ENCODE results near the gene ZNF142. TPM values are rescaled to one million over a fixed set of nuclear protein-coding genes. Genes with fewer than 3 reads are reported as not detected.

ZNF142 gene
- total and polyA plus RNA-seq, 12 donors, result 4.4 to 29.5 (median 22.0) TPM

DNA sequence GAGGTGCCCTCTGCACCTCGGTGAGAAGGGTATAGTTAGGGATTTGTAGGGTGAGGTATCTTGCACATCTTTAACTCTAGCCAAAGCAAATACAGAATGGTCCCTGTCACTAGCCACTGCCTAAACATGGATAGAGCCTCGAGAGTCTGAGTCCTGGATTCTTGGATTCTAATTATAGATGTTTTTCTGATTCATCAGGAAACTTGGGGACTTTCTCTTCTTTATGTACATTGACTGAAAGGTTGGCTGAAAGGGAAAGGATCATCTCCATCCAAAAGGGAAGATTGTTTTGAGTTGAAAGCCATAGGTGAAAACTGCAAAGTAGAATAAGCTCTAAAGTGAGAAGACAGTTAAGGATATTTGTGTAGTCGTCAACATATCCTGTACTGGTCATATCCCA lies 20.6 kb upstream of the ZNF142 start:
- no peaks in the 10 kb centered on the region for H3K27me3 ChIP-seq
- intact Hi-C loops (cut with DNase I), result no loop called here
- ATAC-seq, result no peak
- 75 to 89% methylated on average over 3 of the region's 3 CpGs for WGBS, 2 donors
- no peak overlapping the region for H3K4me3 ChIP-seq
- DNase-seq, result no peak
- no peak overlapping the region for H3K27ac ChIP-seq
- H3K36me3 ChIP-seq, result peaks cover 0 to 90% (median 6%) of the 10 kb centered on the region in 9 donors
- peaks cover 0 to 10% (median 0%) of the 10 kb centered on the region in 9 donors for H3K4me1 ChIP-seq
- TF ChIP-seq, protein P1, sequence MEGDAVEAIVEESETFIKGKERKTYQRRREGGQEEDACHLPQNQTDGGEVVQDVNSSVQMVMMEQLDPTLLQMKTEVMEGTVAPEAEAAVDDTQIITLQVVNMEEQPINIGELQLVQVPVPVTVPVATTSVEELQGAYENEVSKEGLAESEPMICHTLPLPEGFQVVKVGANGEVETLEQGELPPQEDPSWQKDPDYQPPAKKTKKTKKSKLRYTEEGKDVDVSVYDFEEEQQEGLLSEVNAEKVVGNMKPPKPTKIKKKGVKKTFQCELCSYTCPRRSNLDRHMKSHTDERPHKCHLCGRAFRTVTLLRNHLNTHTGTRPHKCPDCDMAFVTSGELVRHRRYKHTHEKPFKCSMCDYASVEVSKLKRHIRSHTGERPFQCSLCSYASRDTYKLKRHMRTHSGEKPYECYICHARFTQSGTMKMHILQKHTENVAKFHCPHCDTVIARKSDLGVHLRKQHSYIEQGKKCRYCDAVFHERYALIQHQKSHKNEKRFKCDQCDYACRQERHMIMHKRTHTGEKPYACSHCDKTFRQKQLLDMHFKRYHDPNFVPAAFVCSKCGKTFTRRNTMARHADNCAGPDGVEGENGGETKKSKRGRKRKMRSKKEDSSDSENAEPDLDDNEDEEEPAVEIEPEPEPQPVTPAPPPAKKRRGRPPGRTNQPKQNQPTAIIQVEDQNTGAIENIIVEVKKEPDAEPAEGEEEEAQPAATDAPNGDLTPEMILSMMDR (IDR thresholded peaks at IDR 0.05), result no peak
- no peaks in the 10 kb centered on the region for H3K9me3 ChIP-seq

DNA sequence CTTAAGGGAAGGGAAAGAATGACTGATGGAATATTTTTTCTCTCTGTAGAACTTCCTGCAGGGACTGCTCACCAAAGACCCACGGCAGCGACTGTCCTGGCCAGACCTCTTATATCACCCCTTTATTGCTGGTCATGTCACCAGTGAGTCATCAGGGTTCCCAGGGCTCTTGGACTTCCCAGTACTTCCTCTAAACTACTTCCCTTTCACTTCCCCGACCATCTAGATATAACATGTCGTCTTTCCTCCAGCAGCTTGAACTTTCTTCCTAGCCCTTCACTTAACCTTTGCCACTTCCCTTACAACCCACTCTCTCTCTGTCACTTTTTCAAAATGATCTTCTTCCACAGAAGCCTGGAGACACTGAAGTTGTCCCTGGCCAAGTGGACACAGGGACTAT lies 19.7 kb upstream of the ZNF142 start:
- Histone ChIP-seq H3K4me3 (no peak overlapping the region), H3K9me3 (no peaks in the 10 kb centered on the region), H3K4me1 (peaks cover 0 to 10% (median 0%) of the 10 kb centered on the region in 9 donors), H3K27ac (peak overlapping the region in 1 of 10 donors; percentile 3), H3K27me3 (no peaks in the 10 kb centered on the region), H3K36me3 (peaks cover 0 to 84% (median 6%) of the 10 kb centered on the region in 9 donors)
- TF ChIP-seq, protein P1 (IDR thresholded peaks at IDR 0.05), result no peak
- peak in 2 of 8 donors; percentile 41 to 55 for ATAC-seq
- intact Hi-C loops (cut with DNase I), result no loop called here
- no peak for DNase-seq
- WGBS, 2 donors, result 51 to 61% methylated on average over 4 of the region's 4 CpGs

DNA sequence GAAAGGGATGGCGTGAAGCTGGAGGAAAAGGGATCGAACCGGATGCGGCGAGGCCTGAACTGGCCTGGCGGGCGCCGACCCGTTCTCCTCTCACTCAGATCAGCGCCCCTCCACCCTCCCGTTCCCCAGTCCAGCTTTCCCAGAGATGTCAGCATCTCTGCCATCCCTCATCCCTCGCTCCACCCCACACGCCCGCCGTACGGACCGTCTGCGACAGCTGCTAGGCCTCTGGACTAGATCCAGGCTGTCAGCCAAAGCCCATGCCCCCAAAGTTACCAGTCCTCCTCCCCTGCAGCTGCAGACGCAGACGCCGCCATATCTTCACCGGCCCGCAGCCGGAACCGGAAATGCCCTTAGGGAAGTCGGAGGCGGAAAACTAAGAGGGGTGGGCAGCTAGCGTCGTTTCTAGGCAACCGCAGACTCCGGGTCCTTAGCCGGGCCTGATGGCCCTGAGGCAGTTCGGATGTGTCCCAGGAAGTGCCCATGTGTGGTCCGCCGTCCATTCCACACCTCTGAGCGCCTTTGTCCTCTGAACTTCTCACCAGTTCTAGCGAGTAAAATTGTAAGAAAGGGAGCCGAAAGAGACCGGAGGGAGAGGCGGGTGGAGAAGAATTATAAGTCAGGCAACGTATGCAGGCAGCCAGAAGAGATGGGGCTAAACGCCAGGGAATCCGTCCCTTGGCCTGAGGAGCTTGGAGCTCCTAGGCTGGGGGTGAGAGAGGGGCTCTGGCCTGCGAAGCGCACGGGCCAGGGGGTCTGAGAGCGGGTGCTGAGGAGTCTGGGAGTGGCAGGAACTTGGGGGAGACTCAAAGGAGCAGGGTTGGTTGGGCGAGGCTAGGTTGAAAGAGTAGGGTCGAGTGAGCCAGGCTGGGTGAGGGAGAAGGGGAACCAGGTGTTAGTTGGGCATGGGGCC lies 12.5 kb upstream of the ZNF142 start, which contains the start of the genes RNF25 and STK36:
TSS of gene RNF25 (minus strand) at position 349 of the 913 bp plus-strand sequence. CDS start at position 317, 32 bp downstream.
TSS of gene STK36 (plus strand) at position 433 of the 913 bp plus-strand sequence. CDS start 744 bp downstream, outside the sequence.
- ATAC-seq (peak; percentile 94 to 98 (median 96)), DNase-seq (peak; percentile 79 to 86)
- no peaks in the 10 kb centered on the region for H3K9me3 ChIP-seq
- H3K36me3 ChIP-seq, result peaks cover 0 to 48% (median 15%) of the 10 kb centered on the region in 9 donors
- 0% methylated on average over 49 of the region's 49 CpGs for WGBS, 2 donors
- H3K27ac ChIP-seq, result peak within 1 kb of the TSS; percentile 51 to 89 (median 80)
- intact Hi-C loops (cut with DNase I), result no loop called here
- H3K4me3 ChIP-seq, result peak within 1 kb of the TSS; percentile 43 to 97 (median 72)
- peaks cover 4 to 25% (median 16%) of the 10 kb centered on the region in 9 donors for H3K4me1 ChIP-seq
- H3K27me3 ChIP-seq, result no peaks in the 10 kb centered on the region
- TF ChIP-seq, protein P1 (IDR thresholded peaks at IDR 0.05), result no peak

DNA sequence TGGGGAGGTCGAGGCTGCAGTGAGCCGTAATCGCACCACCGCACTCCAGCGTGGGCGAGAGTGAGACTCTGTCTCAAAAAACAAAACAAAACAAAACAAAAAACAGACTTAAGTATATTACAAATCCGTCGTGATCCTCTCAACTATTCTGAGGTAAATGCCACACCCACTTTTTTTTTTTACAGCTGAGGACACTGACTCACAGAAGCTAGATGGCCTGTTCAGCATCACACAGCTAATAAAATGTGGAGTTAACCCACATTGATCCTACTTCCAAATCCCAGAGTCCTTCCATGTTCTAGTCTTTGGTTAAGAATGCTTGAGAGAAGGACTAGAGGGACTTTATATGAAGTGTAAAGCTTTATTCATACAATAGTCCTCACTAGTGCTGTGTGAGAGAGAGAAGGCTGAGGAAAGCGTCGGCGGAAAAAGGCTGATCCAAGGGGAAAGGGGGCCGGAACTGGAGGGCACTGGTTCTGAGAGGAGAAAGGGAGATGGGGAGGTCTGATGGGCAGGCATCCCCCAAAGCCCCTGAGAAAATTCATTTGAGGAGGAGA lies 11.8 kb upstream of the ZNF142 start:
- WGBS, 2 donors, result 40 to 42% methylated on average over 12 of the region's 12 CpGs
- no peaks in the 10 kb centered on the region for H3K9me3 ChIP-seq
- H3K4me3 ChIP-seq, result peak overlapping the region; percentile 43 to 97 (median 72)
- peak in 6 of 8 donors; percentile 3 to 28 (median 14) for ATAC-seq
- intact Hi-C loops (cut with DNase I), result no loop called here
- H3K4me1 ChIP-seq, result peaks cover 4 to 25% (median 16%) of the 10 kb centered on the region in 9 donors
- H3K27ac ChIP-seq, result peak overlapping the region in 9 of 10 donors; percentile 62 to 89 (median 80)
- TF ChIP-seq, protein P1 (IDR thresholded peaks at IDR 0.05), result no peak
- H3K36me3 ChIP-seq, result peaks cover 0 to 48% (median 16%) of the 10 kb centered on the region in 9 donors
- DNase-seq, result no peak
- H3K27me3 ChIP-seq, result no peaks in the 10 kb centered on the region

Data from heart right ventricle (tissue), 16 donors.